Measurements from ENCODE around the gene PLXNA4.

Gene PLXNA4

GRCh38 chr7:132326878-132327589, 249.2 kb downstream of the PLXNA4 start:
- Histone ChIP-seq H3K9ac (ENCODE audit: low read length) (no peak overlapping the region), H3K36me3 (ENCODE audit: insufficient read depth, low read length) (no peaks in the 10 kb centered on the region), H3K4me1 (ENCODE audit: insufficient read depth, low read length, severe bottlenecking) (no peaks in the 10 kb centered on the region), H2AFZ (ENCODE audit: low read length) (no peak overlapping the region), H3K9me3 (ENCODE audit: low read length) (no peaks in the 10 kb centered on the region), H3F3A (ENCODE audit: insufficient read depth, low read length) (no peaks in the 10 kb centered on the region), H3K27me3 (ENCODE audit: insufficient read depth, low read length) (no peaks in the 10 kb centered on the region), H3K79me2 (ENCODE audit: insufficient read depth, low read length) (no peaks in the 10 kb centered on the region), H4K20me1 (ENCODE audit: insufficient read depth, low read length) (no peaks in the 10 kb centered on the region), H3K4me2 (ENCODE audit: low read length) (no peak overlapping the region), H3K27ac (ENCODE audit: low read depth, low read length, poor library complexity, severe bottlenecking) (no peak overlapping the region), H3K4me3 (ENCODE audit: low read depth, low read length, poor library complexity, severe bottlenecking) (no peak overlapping the region), H3K9me2 (ENCODE audit: low read depth, low read length) (no peaks in the 10 kb centered on the region)
- TF ChIP-seq EZH2 (IDR thresholded peaks at IDR 0.05; ENCODE audit: borderline replicate concordance, low read length) = no peak
- TF ChIP-seq CTCF (IDR thresholded peaks at IDR 0.05; ENCODE audit: low read length) = no peak

- Histone ChIP-seq H3K27me3 (ENCODE audit: insufficient read depth, low read length) (no peaks in the 10 kb centered on the region), H3K4me1 (ENCODE audit: insufficient read depth, low read length, severe bottlenecking) (peaks cover 3% of the 10 kb centered on the region), H3K9ac (ENCODE audit: low read length) (no peak overlapping the region), H2AFZ (ENCODE audit: low read length) (no peak overlapping the region), H3K4me2 (ENCODE audit: low read length) (no peak overlapping the region), H3K9me3 (ENCODE audit: low read length) (no peaks in the 10 kb centered on the region), H3K27ac (ENCODE audit: low read depth, low read length, poor library complexity, severe bottlenecking) (no peak overlapping the region), H3K9me2 (ENCODE audit: low read depth, low read length) (no peaks in the 10 kb centered on the region), H3F3A (ENCODE audit: insufficient read depth, low read length) (no peaks in the 10 kb centered on the region), H3K4me3 (ENCODE audit: low read depth, low read length, poor library complexity, severe bottlenecking) (no peak overlapping the region), H3K79me2 (ENCODE audit: insufficient read depth, low read length) (no peaks in the 10 kb centered on the region), H4K20me1 (ENCODE audit: insufficient read depth, low read length) (no peaks in the 10 kb centered on the region), H3K36me3 (ENCODE audit: insufficient read depth, low read length) (no peaks in the 10 kb centered on the region)
- TF ChIP-seq EZH2 (IDR thresholded peaks at IDR 0.05; ENCODE audit: borderline replicate concordance, low read length) = no peak
- TF ChIP-seq CTCF (IDR thresholded peaks at IDR 0.05; ENCODE audit: low read length) = no peak
Observed at GRCh38 chr7:132322970-132323369, 253.3 kb downstream of the PLXNA4 start.

DNA sequence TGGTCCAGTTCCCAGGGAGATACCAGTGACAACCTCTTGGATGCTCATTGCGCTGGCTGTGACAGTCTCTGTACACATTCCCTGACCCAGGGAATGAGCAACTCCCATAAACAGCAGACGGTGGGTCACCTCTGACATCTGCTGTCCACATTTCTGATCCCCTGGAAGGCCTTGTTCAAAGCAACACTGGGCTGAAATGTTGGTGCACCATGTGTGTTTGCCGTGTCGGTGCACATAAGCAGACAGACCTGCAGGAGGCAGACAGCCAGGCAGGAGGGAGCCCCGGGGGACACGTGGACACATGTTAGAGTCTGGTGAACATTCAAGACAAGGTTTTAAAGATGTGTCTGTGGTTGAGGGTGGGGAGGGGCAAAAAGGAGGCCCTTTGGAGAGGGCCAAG, 254.9 kb downstream of the PLXNA4 start:
- H3K9ac ChIP-seq (ENCODE audit: low read length) = no peak overlapping the region
- H3K27me3 ChIP-seq (ENCODE audit: insufficient read depth, low read length) = no peaks in the 10 kb centered on the region

GRCh38 chr7:132319481-132319880, 256.8 kb downstream of the PLXNA4 start:
- peaks cover 3% of the 10 kb centered on the region for H3K4me1 ChIP-seq (ENCODE audit: insufficient read depth, low read length, severe bottlenecking)
- no peaks in the 10 kb centered on the region for H3F3A ChIP-seq (ENCODE audit: insufficient read depth, low read length)
- H3K4me2 ChIP-seq (ENCODE audit: low read length) = no peak overlapping the region
- H3K9ac ChIP-seq (ENCODE audit: low read length) = no peak overlapping the region
- no peak for TF ChIP-seq EZH2 (IDR thresholded peaks at IDR 0.05; ENCODE audit: borderline replicate concordance, low read length)
- no peak for TF ChIP-seq CTCF (IDR thresholded peaks at IDR 0.05; ENCODE audit: low read length)
- H3K27me3 ChIP-seq (ENCODE audit: insufficient read depth, low read length) = no peaks in the 10 kb centered on the region
- H3K27ac ChIP-seq (ENCODE audit: low read depth, low read length, poor library complexity, severe bottlenecking) = no peak overlapping the region
- no peaks in the 10 kb centered on the region for H3K36me3 ChIP-seq (ENCODE audit: insufficient read depth, low read length)
- no peaks in the 10 kb centered on the region for H3K79me2 ChIP-seq (ENCODE audit: insufficient read depth, low read length)
- no peaks in the 10 kb centered on the region for H4K20me1 ChIP-seq (ENCODE audit: insufficient read depth, low read length)
- no peak overlapping the region for H3K4me3 ChIP-seq (ENCODE audit: low read depth, low read length, poor library complexity, severe bottlenecking)
- no peaks in the 10 kb centered on the region for H3K9me3 ChIP-seq (ENCODE audit: low read length)
- H2AFZ ChIP-seq (ENCODE audit: low read length) = no peak overlapping the region
- H3K9me2 ChIP-seq (ENCODE audit: low read depth, low read length) = no peaks in the 10 kb centered on the region

More for the DNA sequence above, 254.9 kb downstream of the PLXNA4 start:
- no peak overlapping the region for H3K4me2 ChIP-seq (ENCODE audit: low read length)
- no peak overlapping the region for H3K4me3 ChIP-seq (ENCODE audit: low read depth, low read length, poor library complexity, severe bottlenecking)
- no peak for TF ChIP-seq EZH2 (IDR thresholded peaks at IDR 0.05; ENCODE audit: borderline replicate concordance, low read length)
- no peaks in the 10 kb centered on the region for H3K36me3 ChIP-seq (ENCODE audit: insufficient read depth, low read length)
- no peaks in the 10 kb centered on the region for H3K9me3 ChIP-seq (ENCODE audit: low read length)
- H3K4me1 ChIP-seq (ENCODE audit: insufficient read depth, low read length, severe bottlenecking) = peaks cover 3% of the 10 kb centered on the region
- H3F3A ChIP-seq (ENCODE audit: insufficient read depth, low read length) = no peaks in the 10 kb centered on the region
- no peaks in the 10 kb centered on the region for H4K20me1 ChIP-seq (ENCODE audit: insufficient read depth, low read length)
- no peaks in the 10 kb centered on the region for H3K79me2 ChIP-seq (ENCODE audit: insufficient read depth, low read length)
- H3K9me2 ChIP-seq (ENCODE audit: low read depth, low read length) = no peaks in the 10 kb centered on the region
- H3K27ac ChIP-seq (ENCODE audit: low read depth, low read length, poor library complexity, severe bottlenecking) = no peak overlapping the region
- no peak overlapping the region for H2AFZ ChIP-seq (ENCODE audit: low read length)
